Activated CD4-positive, alpha-beta memory T cell treated with anti-CD3 and anti-CD28 coated beads for 36 hours (primary cell): Measurements from ENCODE around the gene OR51G1. TPM values are rescaled to one million over a fixed set of nuclear protein-coding genes. Genes with fewer than 3 reads are reported as not detected.

Source experiments
- CTCF ChIA-PET: fragments of 350-600 bp; sonication (Branson Sonifier 250); formaldehyde crosslinking; loops from one replicate; lab custom pipeline; 2021; ENCODE audit warnings: antibody characterized with exemption, inconsistent platforms; lab: Charles Lee
- POLR2A ChIA-PET: fragments of 350-600 bp; sonication (Branson Sonifier 250); formaldehyde crosslinking; loops from one replicate; lab custom pipeline; 2021; ENCODE audit warnings: antibody characterized with exemption; lab: Charles Lee
- DNase-seq: peaks from one replicate; pipeline ENCODE4 v3.0.0-alpha.2; 2020
- H3K27ac Mint-ChIP-seq: one replicate; pipeline ENCODE4 v1.8.0; 2021; ENCODE audit warnings: mixed read lengths
- H3K27me3 Mint-ChIP-seq: one replicate; pipeline ENCODE4 v1.8.0; 2021; ENCODE audit warnings: mixed read lengths
- H3K36me3 Mint-ChIP-seq: one replicate; pipeline ENCODE4 v1.8.0; 2021; ENCODE audit warnings: mixed read lengths
- H3K4me1 Mint-ChIP-seq: one replicate; pipeline ENCODE4 v1.8.0; 2021; ENCODE audit warnings: low read depth, mixed read lengths
- H3K4me3 Mint-ChIP-seq: one replicate; pipeline ENCODE4 v1.8.0; 2021; ENCODE audit warnings: mild to moderate bottlenecking, mixed read lengths
- H3K9me3 Mint-ChIP-seq: one replicate; pipeline ENCODE4 v1.8.0; 2021; ENCODE audit warnings: mixed read lengths
- intact Hi-C: fragments of 100-400 bp; cut with micrococcal nuclease; formaldehyde crosslinking; loops from one replicate; pipeline ENCODE4 v1.15.1; 2023
- total RNA-seq, 2 experiments: library from RNA; stranded (reverse); gene quantifications; one replicate each; pipeline ENCODE4 v1.2.3, GENCODE V29; 2021

Gene OR51G1
- total RNA-seq, 2 experiments from 2014 or later: not detected

DNA sequence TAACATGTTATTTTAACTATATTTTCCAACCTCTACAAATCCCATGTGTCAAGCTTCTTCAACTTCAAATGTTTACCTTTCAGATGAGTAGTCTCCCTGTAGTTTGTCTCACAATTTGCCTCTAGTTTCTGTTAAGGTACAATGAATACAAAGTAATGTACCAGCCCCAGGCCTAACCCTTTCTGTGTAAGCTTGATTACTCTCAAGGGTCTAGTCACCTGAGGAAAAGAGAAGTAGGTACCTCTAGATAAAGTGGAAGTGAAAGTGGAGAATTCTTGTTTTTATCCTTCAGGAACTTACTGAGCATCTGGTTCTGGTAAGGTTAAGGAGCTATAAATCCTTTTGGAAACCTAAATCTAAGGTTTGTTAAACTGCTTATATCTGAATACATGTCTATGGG is 20.7 kb downstream of the OR51G1 start, which contains the start of gene OR51A7:
TSS of gene OR51A7 (plus strand) at position 300 of the 400 bp plus-strand sequence. CDS start 3,587 bp downstream, outside the sequence.
- DNase-seq: no peak
- Mint-ChIP-seq H3K4me3 (no peak within 1 kb of the TSS), H3K9me3 (no peaks in the 10 kb centered on the region), H3K4me1 (no peaks in the 10 kb centered on the region), H3K27me3 (no peaks in the 10 kb centered on the region), H3K36me3 (no peaks in the 10 kb centered on the region), H3K27ac (no peak within 1 kb of the TSS)
- ChIA-PET CTCF (no interaction called here), POLR2A (no interaction called here)
- intact Hi-C loops: no loop called here

DNA sequence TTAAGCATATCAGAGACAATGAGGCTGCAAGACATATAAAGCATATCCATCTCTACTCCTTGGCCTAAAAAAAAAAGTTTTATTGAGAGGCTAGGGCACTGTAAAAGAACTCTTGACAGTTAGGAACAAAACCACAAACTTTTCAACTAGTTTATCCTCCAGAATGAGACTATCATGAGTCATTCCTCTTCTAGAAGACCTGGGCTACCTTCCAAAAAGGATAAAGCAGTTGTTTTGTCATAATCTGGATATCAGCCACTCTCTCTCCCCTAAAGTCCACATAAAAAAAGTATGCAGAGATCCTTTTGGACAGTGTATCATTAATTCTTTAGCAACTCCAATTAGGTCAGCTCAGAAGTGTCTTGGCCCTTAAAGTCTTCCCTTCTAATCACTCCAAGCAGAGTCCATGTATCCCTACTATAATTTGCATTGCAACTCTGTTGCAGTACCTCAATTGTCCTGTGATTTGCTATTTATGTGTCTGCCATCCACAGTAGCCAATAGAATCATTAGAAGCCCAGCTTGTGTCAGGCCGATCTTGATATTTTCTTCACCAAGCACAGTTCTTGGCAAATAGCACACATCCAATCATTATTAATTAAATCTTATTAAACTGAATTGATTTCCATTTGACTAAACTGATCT is 32.0 kb downstream of the OR51G1 start:
- CTCF ChIA-PET: no interaction called here
- intact Hi-C loops: no loop called here
- no peaks in the 10 kb centered on the region for H3K4me1 Mint-ChIP-seq
- H3K27ac Mint-ChIP-seq: no peak overlapping the region
- POLR2A ChIA-PET: no interaction called here
- H3K4me3 Mint-ChIP-seq: no peak overlapping the region
- peaks cover 1% of the 10 kb centered on the region for H3K27me3 Mint-ChIP-seq
- no peak for DNase-seq
- H3K36me3 Mint-ChIP-seq: no peaks in the 10 kb centered on the region
- no peaks in the 10 kb centered on the region for H3K9me3 Mint-ChIP-seq

DNA sequence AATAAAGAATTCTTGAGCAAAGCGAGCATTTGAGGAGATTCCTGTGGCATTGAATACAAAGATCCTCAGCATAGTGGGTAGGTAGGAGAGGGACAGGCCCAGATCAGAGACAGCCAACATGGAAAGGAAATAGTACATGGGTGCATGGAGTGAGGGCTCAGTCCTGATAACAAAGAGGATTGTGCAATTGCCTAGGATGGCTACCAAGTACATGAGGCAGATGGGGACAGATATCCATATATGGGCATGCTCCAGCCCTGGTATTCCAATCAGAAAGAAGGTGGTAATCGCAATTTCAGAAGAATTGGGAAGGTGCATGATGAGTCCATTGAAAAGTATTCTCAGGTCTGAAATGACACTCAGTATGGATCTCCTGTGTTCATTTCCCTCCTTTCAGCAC is 33.9 kb downstream of the OR51G1 start:
- ChIA-PET POLR2A (no interaction called here), CTCF (no interaction called here)
- Mint-ChIP-seq H3K36me3 (no peaks in the 10 kb centered on the region), H3K27ac (no peak overlapping the region), H3K9me3 (no peaks in the 10 kb centered on the region), H3K27me3 (no peaks in the 10 kb centered on the region), H3K4me3 (no peak overlapping the region), H3K4me1 (no peaks in the 10 kb centered on the region)
- intact Hi-C loops: no loop called here
- no peak for DNase-seq

DNA sequence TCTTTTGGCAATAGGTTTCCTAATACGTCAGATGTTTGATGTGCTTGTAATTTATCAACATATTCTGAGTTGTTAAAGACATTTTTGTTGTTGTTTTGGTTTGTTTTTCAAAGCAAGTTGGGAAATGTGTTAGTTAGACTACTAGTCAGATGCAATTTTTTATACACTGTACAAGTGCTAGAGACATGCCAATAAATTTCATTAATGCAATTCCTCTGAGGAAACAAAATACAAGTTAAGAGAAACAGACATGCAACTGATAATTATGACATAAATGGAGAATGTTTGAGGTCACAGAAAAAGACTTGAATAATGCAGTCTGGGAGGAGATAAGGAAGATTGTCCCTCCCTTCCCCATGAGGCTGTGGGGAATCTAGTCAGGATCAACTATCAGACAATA is 36.5 kb downstream of the OR51G1 start:
- Mint-ChIP-seq H3K9me3 (no peaks in the 10 kb centered on the region), H3K27me3 (no peaks in the 10 kb centered on the region)
- DNase-seq: no peak

DNA sequence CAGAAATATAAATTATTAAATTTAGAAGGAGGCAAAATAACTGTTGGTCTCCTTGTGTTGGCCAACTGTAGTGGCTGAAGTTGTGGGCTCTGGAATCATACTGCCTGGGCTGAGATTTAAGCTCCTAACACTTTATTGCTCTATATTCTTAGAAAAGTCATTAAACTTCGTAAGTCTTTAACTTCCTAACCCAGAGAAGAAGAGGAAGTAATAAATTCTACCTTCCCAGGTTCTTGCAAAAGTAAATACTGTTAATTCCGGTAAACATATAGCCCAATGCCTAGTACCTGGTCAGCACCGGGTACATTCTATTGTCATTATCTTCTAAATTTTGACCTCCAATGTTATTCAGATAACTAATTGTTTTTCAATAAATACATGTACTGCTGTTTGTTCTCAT is 38.0 kb downstream of the OR51G1 start:
- Mint-ChIP-seq H3K4me1 (no peaks in the 10 kb centered on the region), H3K27me3 (no peaks in the 10 kb centered on the region), H3K36me3 (no peaks in the 10 kb centered on the region), H3K27ac (no peak overlapping the region), H3K9me3 (no peaks in the 10 kb centered on the region), H3K4me3 (no peak overlapping the region)
- POLR2A ChIA-PET: no interaction called here
- CTCF ChIA-PET: no interaction called here
- intact Hi-C loops: no loop called here
- no peak for DNase-seq

More for the DNA sequence above, 36.5 kb downstream of the OR51G1 start:
- Mint-ChIP-seq H3K36me3 (no peaks in the 10 kb centered on the region), H3K4me1 (no peaks in the 10 kb centered on the region), H3K27ac (no peak overlapping the region), H3K4me3 (no peak overlapping the region)
- ChIA-PET POLR2A (no interaction called here), CTCF (no interaction called here)
- intact Hi-C loops: no loop called here

DNA sequence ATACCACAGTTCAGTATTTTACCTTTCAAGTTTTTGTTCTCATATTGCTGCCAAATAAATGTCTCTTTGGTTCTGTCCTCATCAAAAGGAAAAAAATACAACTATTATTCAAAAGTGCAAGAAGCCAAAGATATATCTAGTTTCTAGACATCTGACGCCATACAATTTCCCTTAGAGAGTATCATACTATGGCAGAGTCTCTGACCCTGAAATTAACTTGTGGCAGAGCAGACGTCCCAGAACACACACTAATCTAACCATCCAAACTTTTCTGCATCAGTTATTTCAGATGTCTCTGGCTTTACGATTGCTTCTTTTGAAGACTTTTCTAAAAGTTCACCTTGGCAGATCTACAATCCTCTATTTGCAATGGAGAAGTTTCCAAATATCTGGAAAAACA is 39.8 kb downstream of the OR51G1 start:
- ChIA-PET CTCF (no interaction called here), POLR2A (no interaction called here)
- no peak overlapping the region for H3K27ac Mint-ChIP-seq
- no peaks in the 10 kb centered on the region for H3K36me3 Mint-ChIP-seq
- no peak overlapping the region for H3K4me3 Mint-ChIP-seq
- H3K4me1 Mint-ChIP-seq: no peaks in the 10 kb centered on the region
- no peak for DNase-seq
- intact Hi-C loops: no loop called here
- H3K9me3 Mint-ChIP-seq: no peaks in the 10 kb centered on the region
- no peaks in the 10 kb centered on the region for H3K27me3 Mint-ChIP-seq

DNA sequence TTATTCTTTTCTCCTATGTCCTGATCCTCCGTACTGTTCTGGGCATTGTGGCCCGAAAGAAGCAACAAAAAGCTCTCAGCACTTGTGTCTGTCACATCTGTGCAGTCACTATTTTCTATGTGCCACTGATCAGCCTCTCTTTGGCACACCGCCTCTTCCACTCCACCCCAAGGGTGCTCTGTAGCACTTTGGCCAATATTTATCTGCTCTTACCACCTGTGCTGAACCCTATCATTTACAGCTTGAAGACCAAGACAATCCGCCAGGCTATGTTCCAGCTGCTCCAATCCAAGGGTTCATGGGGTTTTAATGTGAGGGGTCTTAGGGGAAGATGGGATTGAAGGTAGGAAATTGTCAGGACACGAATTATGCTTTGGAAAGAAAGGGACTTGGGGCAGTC is 41.6 kb downstream of the OR51G1 start:
- H3K4me1 Mint-ChIP-seq: no peaks in the 10 kb centered on the region
- H3K4me3 Mint-ChIP-seq: no peak overlapping the region
- no peaks in the 10 kb centered on the region for H3K9me3 Mint-ChIP-seq
- no peaks in the 10 kb centered on the region for H3K27me3 Mint-ChIP-seq
- no peak for DNase-seq
- ChIA-PET CTCF (no interaction called here), POLR2A (interaction anchor here (0.6 kb wide), 1 partner anchor 226 kb away, joined by 3 read pairs; no protein-coding TSS in a partner anchor)
- no peak overlapping the region for H3K27ac Mint-ChIP-seq
- intact Hi-C loops: no loop called here
- H3K36me3 Mint-ChIP-seq: no peaks in the 10 kb centered on the region

DNA sequence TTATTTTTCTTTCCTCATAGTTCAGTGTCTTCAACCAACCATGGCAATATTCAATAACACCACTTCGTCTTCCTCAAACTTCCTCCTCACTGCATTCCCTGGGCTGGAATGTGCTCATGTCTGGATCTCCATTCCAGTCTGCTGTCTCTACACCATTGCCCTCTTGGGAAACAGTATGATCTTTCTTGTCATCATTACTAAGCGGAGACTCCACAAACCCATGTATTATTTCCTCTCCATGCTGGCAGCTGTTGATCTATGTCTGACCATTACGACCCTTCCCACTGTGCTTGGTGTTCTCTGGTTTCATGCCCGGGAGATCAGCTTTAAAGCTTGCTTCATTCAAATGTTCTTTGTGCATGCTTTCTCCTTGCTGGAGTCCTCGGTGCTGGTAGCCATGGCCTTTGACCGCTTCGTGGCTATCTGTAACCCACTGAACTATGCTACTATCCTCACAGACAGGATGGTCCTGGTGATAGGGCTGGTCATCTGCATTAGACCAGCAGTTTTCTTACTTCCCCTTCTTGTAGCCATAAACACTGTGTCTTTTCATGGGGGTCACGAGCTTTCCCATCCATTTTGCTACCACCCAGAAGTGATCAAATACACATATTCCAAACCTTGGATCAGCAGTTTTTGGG is 42.2 kb downstream of the OR51G1 start, which contains the start of gene OR51T1:
TSS of gene OR51T1 (plus strand) at position 41 of the 641 bp plus-strand sequence. CDS start at position 41, 0 bp downstream.
- H3K4me1 Mint-ChIP-seq: no peaks in the 10 kb centered on the region
- ChIA-PET CTCF (no interaction called here), POLR2A (interaction anchor here (0.6 kb wide), 1 partner anchor 227 kb away, joined by 3 read pairs; no protein-coding TSS in a partner anchor)
- H3K27me3 Mint-ChIP-seq: no peaks in the 10 kb centered on the region
- H3K9me3 Mint-ChIP-seq: no peaks in the 10 kb centered on the region
- intact Hi-C loops: no loop called here
- no peak within 1 kb of the TSS for H3K4me3 Mint-ChIP-seq
- DNase-seq: no peak
- H3K36me3 Mint-ChIP-seq: no peaks in the 10 kb centered on the region
- no peak within 1 kb of the TSS for H3K27ac Mint-ChIP-seq

DNA sequence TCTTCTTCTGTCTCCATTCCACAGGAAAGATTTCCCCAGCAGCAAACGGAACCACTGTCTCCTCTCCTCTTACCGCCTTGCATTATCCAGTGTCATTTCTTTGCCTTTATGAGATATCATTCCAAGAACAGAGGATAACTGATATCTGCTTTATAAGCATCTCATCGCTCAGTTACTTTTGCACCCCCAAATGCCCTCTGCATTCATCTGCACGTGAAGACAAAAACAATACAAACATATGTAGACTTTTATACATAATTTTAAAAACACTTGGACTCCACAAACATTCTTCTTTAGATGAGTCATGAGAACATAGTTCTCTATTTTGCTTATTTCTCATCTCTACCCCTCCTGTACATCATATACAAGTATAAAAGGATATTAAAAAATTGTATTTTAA is 43.0 kb downstream of the OR51G1 start:
- H3K36me3 Mint-ChIP-seq: no peaks in the 10 kb centered on the region
- POLR2A ChIA-PET: no interaction called here
- DNase-seq: no peak
- no peak overlapping the region for H3K27ac Mint-ChIP-seq
- CTCF ChIA-PET: no interaction called here
- no peak overlapping the region for H3K4me3 Mint-ChIP-seq
- no peaks in the 10 kb centered on the region for H3K9me3 Mint-ChIP-seq
- intact Hi-C loops: no loop called here
- no peaks in the 10 kb centered on the region for H3K4me1 Mint-ChIP-seq
- H3K27me3 Mint-ChIP-seq: no peaks in the 10 kb centered on the region

Other genes starting within 250 kb of the OR51G1 start
- gene OR51E2, start 226.5 kb downstream of the OR51G1 start, total RNA-seq: not detected
- not detected for gene MMP26, start 219.6 kb downstream of the OR51G1 start, total RNA-seq
- not detected for gene OR51F1, start 154.4 kb downstream of the OR51G1 start, total RNA-seq
- not detected for gene OR52R1, start 120.0 kb downstream of the OR51G1 start, total RNA-seq
- not detected for gene OR51F2, start 103.0 kb downstream of the OR51G1 start, total RNA-seq
- gene OR51S1, start 75.1 kb downstream of the OR51G1 start, total RNA-seq: not detected
- not detected for gene OR51T1, start 42.4 kb downstream of the OR51G1 start, total RNA-seq
- not detected for gene OR51A7, start 20.6 kb downstream of the OR51G1 start, total RNA-seq
- gene OR51G2, start 5.0 kb downstream of the OR51G1 start, total RNA-seq: not detected
- gene OR51A4, start 23.3 kb upstream of the OR51G1 start, total RNA-seq: not detected
- not detected for gene OR51A2, start 31.4 kb upstream of the OR51G1 start, total RNA-seq
- not detected for gene OR51L1, start 70.5 kb upstream of the OR51G1 start, total RNA-seq
- gene OR52J3, start 122.2 kb upstream of the OR51G1 start, total RNA-seq: not detected
- not detected for gene OR52E2, start 135.3 kb upstream of the OR51G1 start, total RNA-seq
- gene OR52E1, start 145.2 kb upstream of the OR51G1 start, total RNA-seq: not detected
- not detected for gene OR52A5, start 214.0 kb upstream of the OR51G1 start, total RNA-seq
- gene OR52A1, start 230.4 kb upstream of the OR51G1 start, total RNA-seq: not detected